ENCODE data around the gene TMC8. TPM values are rescaled to one million over a fixed set of nuclear protein-coding genes. Genes with fewer than 3 reads are reported as not detected.

Gene TMC8
- total and polyA plus RNA-seq, 8 donors = 0.51 to 6.0 (median 2.2) TPM

DNA sequence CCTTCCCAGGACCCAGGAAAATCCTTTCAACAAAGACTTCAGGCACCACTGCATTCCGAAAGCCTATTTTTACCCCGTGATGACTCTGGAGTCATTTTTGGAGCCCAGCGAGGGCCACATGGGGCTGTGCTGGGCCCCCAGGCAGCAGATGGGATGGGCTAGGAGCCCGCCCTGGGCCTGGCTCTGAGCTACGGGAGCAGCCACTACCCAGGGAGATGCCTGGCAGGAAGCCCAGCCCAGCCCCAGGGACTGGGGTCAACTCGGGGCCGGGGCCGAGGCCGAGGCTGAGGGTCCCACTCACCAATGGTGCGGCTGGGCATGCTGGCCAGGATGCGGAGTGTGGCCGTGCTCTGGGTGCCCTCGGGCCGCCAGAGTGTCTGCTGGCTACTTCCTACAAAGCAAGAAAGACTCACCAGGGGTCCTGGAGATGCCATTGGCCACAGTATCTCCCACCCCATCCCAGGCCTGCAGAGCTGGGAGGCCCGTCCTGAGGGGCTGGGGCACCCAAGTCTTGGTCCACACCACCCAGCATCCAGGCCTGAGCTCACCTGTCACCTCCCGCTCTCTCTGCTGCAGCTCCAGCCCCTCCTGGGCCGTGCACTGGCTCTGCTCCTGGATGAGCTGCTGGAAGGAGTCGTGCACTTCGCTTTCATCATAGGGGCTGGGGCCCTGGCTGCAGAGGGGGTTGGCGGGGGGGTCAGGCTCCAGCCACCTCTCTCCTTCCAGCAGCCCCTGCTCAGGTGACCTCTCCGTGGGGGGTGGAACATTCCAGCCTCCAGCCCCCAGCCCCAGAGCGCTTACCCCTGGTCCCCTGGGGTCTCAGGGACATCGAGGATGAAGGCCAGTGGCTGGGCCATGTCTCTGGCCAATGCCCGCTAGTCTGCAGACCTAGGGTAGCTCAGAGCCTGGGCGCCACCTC, 4.3 kb upstream of the TMC8 start:
- FAIRE-seq (no peak), ATAC-seq (no peak), DNase-seq (peak in 3 of 6 donors; percentile 56 to 84 (median 62))
- Histone ChIP-seq H3K9me3 (no peaks in the 10 kb centered on the region), H3K4me3 (peak overlapping the region in 1 of 4 donors; percentile 81), H3K36me3 (peaks cover 0 to 8% (median 0%) of the 10 kb centered on the region in 3 donors), H3K27me3 (no peaks in the 10 kb centered on the region), H3K27ac (peak overlapping the region in 2 of 4 donors; percentile 70 to 77), H3K4me1 (peaks cover 0 to 8% (median 8%) of the 10 kb centered on the region in 3 donors)
- intact Hi-C loops (cut with DNase I) = no loop called here
- WGBS, 2 donors = 87 to 88% methylated on average over 19 to 25 of the region's 25 CpGs
- TF ChIP-seq, protein P1, sequence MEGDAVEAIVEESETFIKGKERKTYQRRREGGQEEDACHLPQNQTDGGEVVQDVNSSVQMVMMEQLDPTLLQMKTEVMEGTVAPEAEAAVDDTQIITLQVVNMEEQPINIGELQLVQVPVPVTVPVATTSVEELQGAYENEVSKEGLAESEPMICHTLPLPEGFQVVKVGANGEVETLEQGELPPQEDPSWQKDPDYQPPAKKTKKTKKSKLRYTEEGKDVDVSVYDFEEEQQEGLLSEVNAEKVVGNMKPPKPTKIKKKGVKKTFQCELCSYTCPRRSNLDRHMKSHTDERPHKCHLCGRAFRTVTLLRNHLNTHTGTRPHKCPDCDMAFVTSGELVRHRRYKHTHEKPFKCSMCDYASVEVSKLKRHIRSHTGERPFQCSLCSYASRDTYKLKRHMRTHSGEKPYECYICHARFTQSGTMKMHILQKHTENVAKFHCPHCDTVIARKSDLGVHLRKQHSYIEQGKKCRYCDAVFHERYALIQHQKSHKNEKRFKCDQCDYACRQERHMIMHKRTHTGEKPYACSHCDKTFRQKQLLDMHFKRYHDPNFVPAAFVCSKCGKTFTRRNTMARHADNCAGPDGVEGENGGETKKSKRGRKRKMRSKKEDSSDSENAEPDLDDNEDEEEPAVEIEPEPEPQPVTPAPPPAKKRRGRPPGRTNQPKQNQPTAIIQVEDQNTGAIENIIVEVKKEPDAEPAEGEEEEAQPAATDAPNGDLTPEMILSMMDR (IDR thresholded peaks at IDR 0.05) = no peak

- intact Hi-C loops (cut with DNase I) = no loop called here
- Histone ChIP-seq H3K36me3 (peaks cover 0 to 8% (median 0%) of the 10 kb centered on the region in 3 donors), H3K27me3 (no peaks in the 10 kb centered on the region), H3K9me3 (no peaks in the 10 kb centered on the region), H3K4me3 (peak overlapping the region in 2 of 4 donors; percentile 64 to 81), H3K27ac (peak overlapping the region; percentile 46 to 77 (median 74)), H3K4me1 (peaks cover 0 to 8% (median 8%) of the 10 kb centered on the region in 3 donors)
- DNase-seq (no peak), ATAC-seq (no peak), FAIRE-seq (no peak)
- 75 to 82% methylated on average over 6 of the region's 6 CpGs for WGBS, 2 donors
- TF ChIP-seq, protein P1 (IDR thresholded peaks at IDR 0.05) = no peak
Measured at GRCh38 chr17:78126895-78127238, 3.7 kb upstream of the TMC8 start.

GRCh38 chr17:78127239-78127887, 3.2 kb upstream of the TMC8 start:
- DNase-seq = peak in 5 of 6 donors; percentile 55 to 89 (median 69)
- Histone ChIP-seq H3K4me3 (peak overlapping the region; percentile 22 to 81 (median 56)), H3K36me3 (peaks cover 0 to 8% (median 0%) of the 10 kb centered on the region in 3 donors), H3K9me3 (no peaks in the 10 kb centered on the region), H3K4me1 (peaks cover 0 to 8% (median 8%) of the 10 kb centered on the region in 3 donors), H3K27me3 (no peaks in the 10 kb centered on the region), H3K27ac (peak overlapping the region; percentile 46 to 77 (median 74))
- intact Hi-C loops (cut with DNase I) = no loop called here
- WGBS, 2 donors = 17 to 28% methylated on average over 25 of the region's 25 CpGs
- no peak for FAIRE-seq
- TF ChIP-seq, protein P1 (IDR thresholded peaks at IDR 0.05) = no peak
- ATAC-seq = peak; percentile 13 to 45 (median 24)

- Histone ChIP-seq H3K9me3 (no peaks in the 10 kb centered on the region), H3K4me3 (peak overlapping the region; percentile 22 to 81 (median 56)), H3K27me3 (no peaks in the 10 kb centered on the region), H3K36me3 (peaks cover 0 to 8% (median 0%) of the 10 kb centered on the region in 3 donors), H3K4me1 (peaks cover 0 to 8% (median 8%) of the 10 kb centered on the region in 3 donors), H3K27ac (peak overlapping the region; percentile 46 to 77 (median 74))
- TF ChIP-seq, protein P1 (IDR thresholded peaks at IDR 0.05) = no peak
- 1 to 2% methylated on average over 30 to 38 of the region's 39 CpGs for WGBS, 2 donors
- DNase-seq = peak in 2 of 6 donors; percentile 69 to 87
- FAIRE-seq = no peak
- ATAC-seq = peak; percentile 53 to 64 (median 62)
- intact Hi-C loops (cut with DNase I) = no loop called here
Measured at GRCh38 chr17:78127888-78128550, 2.6 kb upstream of the TMC8 start.

Data from pancreas (tissue), 10 donors.